Measurements from ENCODE around the gene IRX4.
"Not testable (repeated sequence)": the region's sequence is repeated elsewhere in the genome, so short reads cannot be mapped to it uniquely, and the experiment has no call there.

IRX4 gene

GRCh38 chr5:1845696-1846095 is 37.0 kb downstream of the IRX4 start:
- H3K36me3 ChIP-seq: no peaks in the 10 kb centered on the region
- no peak overlapping the region for H3K4me3 ChIP-seq (ENCODE audit: low read depth, low read length)
- DNase-seq: no peak
- H3K27ac ChIP-seq: no peak overlapping the region
- no peaks in the 10 kb centered on the region for H3K9me3 ChIP-seq (ENCODE audit: severe bottlenecking)
- TF ChIP-seq CTCF (IDR thresholded peaks at IDR 0.05; ENCODE audit: low read depth, low read length): no peak
- H3K27me3 ChIP-seq (ENCODE audit: insufficient read depth, low read depth, severe bottlenecking): peaks cover 3% of the 10 kb centered on the region

GRCh38 chr5:1844708-1845436 is 37.9 kb downstream of the IRX4 start:
- no peak for DNase-seq
- peaks cover 3% of the 10 kb centered on the region for H3K27me3 ChIP-seq (ENCODE audit: insufficient read depth, low read depth, severe bottlenecking)
- no peaks in the 10 kb centered on the region for H3K9me3 ChIP-seq (ENCODE audit: severe bottlenecking)
- H3K36me3 ChIP-seq: no peaks in the 10 kb centered on the region
- H3K27ac ChIP-seq: no peak overlapping the region
- TF ChIP-seq CTCF (IDR thresholded peaks at IDR 0.05; ENCODE audit: low read depth, low read length): no peak
- no peak overlapping the region for H3K4me3 ChIP-seq (ENCODE audit: low read depth, low read length)

- not testable (repeated sequence) for H3K36me3 ChIP-seq; DNase-seq; H3K27me3 ChIP-seq (ENCODE audit: insufficient read depth, low read depth, severe bottlenecking)
Measured at GRCh38 chr5:1843761-1844160, 39.0 kb downstream of the IRX4 start.

GRCh38 chr5:1842004-1842819 is 40.5 kb downstream of the IRX4 start:
- no peak for DNase-seq
- H3K36me3 ChIP-seq: no peaks in the 10 kb centered on the region
- H3K27ac ChIP-seq: no peak overlapping the region
- H3K4me3 ChIP-seq (ENCODE audit: low read depth, low read length): no peak overlapping the region
- no peaks in the 10 kb centered on the region for H3K9me3 ChIP-seq (ENCODE audit: severe bottlenecking)
- no peaks in the 10 kb centered on the region for H3K27me3 ChIP-seq (ENCODE audit: insufficient read depth, low read depth, severe bottlenecking)
- TF ChIP-seq CTCF (IDR thresholded peaks at IDR 0.05; ENCODE audit: low read depth, low read length): no peak

More at GRCh38 chr5:1843761-1844160, 39.0 kb downstream of the IRX4 start:
- H3K27ac ChIP-seq; H3K9me3 ChIP-seq (ENCODE audit: severe bottlenecking); H3K4me3 ChIP-seq (ENCODE audit: low read depth, low read length): not testable (repeated sequence)

GRCh38 chr5:1840741-1841521 is 41.8 kb downstream of the IRX4 start:
- Histone ChIP-seq H3K9me3 (ENCODE audit: severe bottlenecking) (no peaks in the 10 kb centered on the region), H3K27me3 (ENCODE audit: insufficient read depth, low read depth, severe bottlenecking) (no peaks in the 10 kb centered on the region), H3K36me3 (no peaks in the 10 kb centered on the region), H3K4me3 (ENCODE audit: low read depth, low read length) (no peak overlapping the region), H3K27ac (no peak overlapping the region)
- no peak for DNase-seq
- TF ChIP-seq CTCF (IDR thresholded peaks at IDR 0.05; ENCODE audit: low read depth, low read length): no peak

- Histone ChIP-seq H3K27me3 (ENCODE audit: insufficient read depth, low read depth, severe bottlenecking) (no peaks in the 10 kb centered on the region), H3K4me3 (ENCODE audit: low read depth, low read length) (no peak overlapping the region), H3K36me3 (no peaks in the 10 kb centered on the region), H3K27ac (no peak overlapping the region), H3K9me3 (ENCODE audit: severe bottlenecking) (no peaks in the 10 kb centered on the region)
- TF ChIP-seq CTCF (IDR thresholded peaks at IDR 0.05; ENCODE audit: low read depth, low read length): no peak
- no peak for DNase-seq
Measured at GRCh38 chr5:1840071-1840547, 42.6 kb downstream of the IRX4 start.
